BLaER1 treated with 17β-estradiol and CSF1 and Interleukin-3, amounts not matched to agents 10 nM and 100 nM (cell line): ENCODE data around the gene VWA7.

Experiments
- H3K27ac ChIP-seq, 11 experiments: shearing (Covaris generic); formaldehyde crosslinking; 2 replicates each; pipeline ENCODE4 v1.8.1; 2022
- H3K27me3 ChIP-seq, 11 experiments: shearing (Covaris generic); formaldehyde crosslinking; 2 replicates each; pipeline ENCODE4 v1.8.1; 2022
- H3K36me3 ChIP-seq, 11 experiments: shearing (Covaris generic); formaldehyde crosslinking; 2 replicates each; pipeline ENCODE4 v1.8.1; 2022
- H3K4me1 ChIP-seq, 10 experiments: shearing (Covaris generic); formaldehyde crosslinking; 2 replicates each; pipeline ENCODE4 v1.8.1; 2022
- H3K4me2 ChIP-seq, 11 experiments: shearing (Covaris generic); formaldehyde crosslinking; 2 replicates each; pipeline ENCODE4 v1.8.1; 2022
- H3K4me3 ChIP-seq, 10 experiments: shearing (Covaris generic); formaldehyde crosslinking; 2 replicates each; pipeline ENCODE4 v1.8.1; 2022
- H3K9ac ChIP-seq, 11 experiments: shearing (Covaris generic); formaldehyde crosslinking; 2 replicates each; pipeline ENCODE4 v1.8.1; 2022
- H3K9me3 ChIP-seq, 11 experiments: shearing (Covaris generic); formaldehyde crosslinking; replicated peaks in 1 of 11; 2 replicates each; pipeline ENCODE4 v1.8.1; 2022
- H4K20me1 ChIP-seq, 11 experiments: shearing (Covaris generic); formaldehyde crosslinking; 2 replicates each; pipeline ENCODE4 v1.8.1; 2022
- Cebpa-rat ChIP-seq, 11 experiments: shearing (Covaris generic); IDR thresholded peaks; 2 replicates each; pipeline ENCODE4 v1.8.1; 2022

Gene VWA7

GRCh38 chr6:31768363-31769257 is 8.5 kb downstream of the VWA7 start:
- no peaks in the 10 kb centered on the region for H3K9me3 ChIP-seq
- no peak overlapping the region for H3K4me3 ChIP-seq
- H3K9ac ChIP-seq, result peak overlapping the region in 3 of 11 experiments; percentile 3 to 44 (median 12); a peak in 1 of 22 replicates
- no peaks in the 10 kb centered on the region for H3K27me3 ChIP-seq
- H4K20me1 ChIP-seq, result no peaks in the 10 kb centered on the region
- H3K36me3 ChIP-seq, result peaks cover 0 to 21% (median 12%) of the 10 kb centered on the region in 11 experiments; a peak in 13 of 22 replicates
- no peak for TF ChIP-seq Cebpa-rat (IDR thresholded peaks at IDR 0.05)
- H3K27ac ChIP-seq, result peak overlapping the region in 6 of 11 experiments; percentile 1 to 78 (median 51); a peak in 10 of 22 replicates
- H3K4me2 ChIP-seq, result peak overlapping the region in 7 of 11 experiments; percentile 16 to 89 (median 73); a peak in 10 of 22 replicates
- H3K4me1 ChIP-seq, result peaks cover 14 to 53% (median 32%) of the 10 kb centered on the region in 10 experiments

DNA sequence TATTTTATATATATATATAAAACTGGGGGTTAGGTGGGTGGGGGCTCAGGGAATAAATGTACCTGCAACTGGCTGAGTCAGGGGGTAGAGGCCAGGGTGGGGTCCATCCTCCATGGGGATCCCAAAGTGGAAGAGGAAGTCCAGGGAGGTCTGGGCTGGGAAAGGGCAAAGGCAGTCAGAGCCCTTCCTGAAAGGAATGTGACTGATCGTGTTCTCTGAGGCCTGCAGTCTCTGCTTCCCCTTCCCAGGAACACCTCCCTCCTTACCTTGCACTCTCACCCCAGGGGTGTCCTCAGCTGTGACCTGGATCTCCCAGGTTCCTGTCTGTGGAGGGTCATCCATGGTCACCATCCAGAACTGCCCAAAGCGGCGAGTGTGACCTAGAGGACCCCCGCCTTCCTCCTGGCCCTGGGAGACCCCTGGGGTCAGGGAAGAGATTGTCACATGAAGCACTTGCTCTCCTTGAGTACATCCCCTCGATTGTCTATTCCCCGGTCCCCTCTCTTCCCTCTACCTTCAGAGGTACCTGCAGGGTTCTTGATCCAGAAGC is 10.0 kb downstream of the VWA7 start:
- H3K27ac ChIP-seq, result no peak overlapping the region
- H3K9me3 ChIP-seq, result no peaks in the 10 kb centered on the region
- peak overlapping the region in 3 of 11 experiments; percentile 81 to 89 (median 85); a peak in 6 of 22 replicates for H3K4me2 ChIP-seq

GRCh38 chr6:31765910-31766794 is 11.0 kb downstream of the VWA7 start:
- no peak for TF ChIP-seq Cebpa-rat (IDR thresholded peaks at IDR 0.05)
- H4K20me1 ChIP-seq, result no peaks in the 10 kb centered on the region
- H3K36me3 ChIP-seq, result peaks cover 0 to 46% (median 30%) of the 10 kb centered on the region in 11 experiments; a peak in 17 of 22 replicates
- no peak overlapping the region for H3K27ac ChIP-seq
- no peaks in the 10 kb centered on the region for H3K27me3 ChIP-seq
- no peak overlapping the region for H3K4me2 ChIP-seq
- H3K4me3 ChIP-seq, result no peak overlapping the region
- H3K9me3 ChIP-seq, result no peaks in the 10 kb centered on the region
- peaks cover 23 to 52% (median 31%) of the 10 kb centered on the region in 10 experiments for H3K4me1 ChIP-seq
- H3K9ac ChIP-seq, result no peak overlapping the region

More for the DNA sequence above, 10.0 kb downstream of the VWA7 start:
- no peak for TF ChIP-seq Cebpa-rat (IDR thresholded peaks at IDR 0.05)
- Histone ChIP-seq H3K36me3 (peaks cover 0 to 36% (median 20%) of the 10 kb centered on the region in 11 experiments; a peak in 15 of 22 replicates), H3K9ac (no peak overlapping the region), H3K4me3 (no peak overlapping the region), H3K27me3 (no peaks in the 10 kb centered on the region), H3K4me1 (peaks cover 15 to 54% (median 28%) of the 10 kb centered on the region in 10 experiments), H4K20me1 (no peaks in the 10 kb centered on the region)

GRCh38 chr6:31765559-31765909 is 11.6 kb downstream of the VWA7 start:
- Histone ChIP-seq H4K20me1 (no peaks in the 10 kb centered on the region), H3K27me3 (no peaks in the 10 kb centered on the region), H3K36me3 (peaks cover 0 to 52% (median 36%) of the 10 kb centered on the region in 11 experiments; a peak in 17 of 22 replicates), H3K9me3 (no peaks in the 10 kb centered on the region), H3K27ac (no peak overlapping the region), H3K4me2 (no peak overlapping the region), H3K9ac (no peak overlapping the region), H3K4me3 (no peak overlapping the region), H3K4me1 (peaks cover 24 to 52% (median 32%) of the 10 kb centered on the region in 10 experiments)
- TF ChIP-seq Cebpa-rat (IDR thresholded peaks at IDR 0.05), result no peak

GRCh38 chr6:31764198-31764597 is 12.9 kb downstream of the VWA7 start:
- Histone ChIP-seq H3K27me3 (no peaks in the 10 kb centered on the region), H3K9me3 (no peaks in the 10 kb centered on the region), H4K20me1 (no peaks in the 10 kb centered on the region), H3K36me3 (peaks cover 1 to 65% (median 50%) of the 10 kb centered on the region in 11 experiments; a peak in 19 of 22 replicates), H3K27ac (peak overlapping the region in 1 of 11 experiments; percentile 0; a peak in 1 of 22 replicates), H3K4me1 (peaks cover 23 to 41% (median 31%) of the 10 kb centered on the region in 10 experiments), H3K4me3 (no peak overlapping the region), H3K4me2 (no peak overlapping the region), H3K9ac (peak overlapping the region in 3 of 11 experiments; percentile 11 to 16 (median 14); a peak in 1 of 22 replicates)
- no peak for TF ChIP-seq Cebpa-rat (IDR thresholded peaks at IDR 0.05)

DNA sequence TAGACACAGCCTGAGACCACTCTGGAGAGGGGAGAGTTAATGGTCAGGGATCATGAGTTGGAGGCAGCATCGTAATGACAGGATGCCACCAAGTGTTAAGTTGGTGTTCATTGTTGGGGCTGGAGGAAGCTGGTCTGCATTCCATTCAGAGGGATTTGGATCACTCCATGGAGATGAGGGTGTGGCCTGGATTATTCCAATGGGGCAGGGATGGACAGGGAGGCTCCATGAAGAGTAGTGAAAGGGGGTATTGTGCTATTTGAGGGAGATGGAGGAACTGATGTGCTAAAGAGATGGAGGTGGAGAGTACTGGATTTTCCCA is 13.5 kb downstream of the VWA7 start:
- TF ChIP-seq Cebpa-rat (IDR thresholded peaks at IDR 0.05), result no peak
- H3K9ac ChIP-seq, result peak overlapping the region in 2 of 11 experiments; percentile 0 to 50; a peak in 1 of 22 replicates
- no peaks in the 10 kb centered on the region for H4K20me1 ChIP-seq
- H3K27me3 ChIP-seq, result no peaks in the 10 kb centered on the region
- H3K27ac ChIP-seq, result peak overlapping the region in 1 of 11 experiments; percentile 20; a peak in 2 of 22 replicates
- peaks cover 7 to 72% (median 55%) of the 10 kb centered on the region in 11 experiments; a peak in 20 of 22 replicates for H3K36me3 ChIP-seq
- peaks cover 17 to 34% (median 29%) of the 10 kb centered on the region in 10 experiments for H3K4me1 ChIP-seq
- no peaks in the 10 kb centered on the region for H3K9me3 ChIP-seq
- H3K4me3 ChIP-seq, result no peak overlapping the region
- peak overlapping the region in 2 of 11 experiments; percentile 14 to 62; a peak in 3 of 22 replicates for H3K4me2 ChIP-seq

GRCh38 chr6:31762878-31763618 is 14.1 kb downstream of the VWA7 start:
- peaks cover 7 to 77% (median 61%) of the 10 kb centered on the region in 11 experiments; a peak in 20 of 22 replicates for H3K36me3 ChIP-seq
- H3K4me2 ChIP-seq, result peak overlapping the region in 10 of 11 experiments; percentile 7 to 62 (median 27); a peak in 13 of 22 replicates
- no peak overlapping the region for H3K4me3 ChIP-seq
- peak overlapping the region in 4 of 11 experiments; percentile 0 to 50 (median 20); a peak in 4 of 22 replicates for H3K9ac ChIP-seq
- H3K4me1 ChIP-seq, result peaks cover 11 to 30% (median 26%) of the 10 kb centered on the region in 10 experiments
- TF ChIP-seq Cebpa-rat (IDR thresholded peaks at IDR 0.05), result no peak
- peak overlapping the region in 4 of 11 experiments; percentile 13 to 42 (median 22); a peak in 4 of 22 replicates for H3K27ac ChIP-seq
- H3K9me3 ChIP-seq, result no peaks in the 10 kb centered on the region
- H3K27me3 ChIP-seq, result no peaks in the 10 kb centered on the region
- H4K20me1 ChIP-seq, result no peaks in the 10 kb centered on the region
